Heart right ventricle (tissue), 16 donors: ENCODE data around the gene CDH13. TPM values are rescaled to one million over a fixed set of nuclear protein-coding genes. Genes with fewer than 3 reads are reported as not detected.

ENCODE experiments used
- ATAC-seq, 8 donors: fragments of 200-7000 bp; cut with Tn5 transposase; one replicate each; pipeline ENCODE4 v1.9.1; 2020; ENCODE audit warnings: mild to moderate bottlenecking in 8 of 8, moderate library complexity in 8 of 8, moderate number of reproducible peaks in 1 of 8
- DNase-seq, 2 donors: peaks; one replicate each; pipeline ENCODE4 v3.0.0-alpha.2; 2020
- H3K27ac ChIP-seq, 10 donors: fragments of 200-600 bp; sonication (generic) in 2 of 10; one replicate each; pipeline versions ENCODE4 v1.5.0 to v1.8.0; 2020 to 2022; ENCODE audit warnings: mild to moderate bottlenecking in 3 of 10
- H3K27me3 ChIP-seq, 7 donors: fragments of 200-600 bp; one replicate each; pipeline ENCODE4 v1.8.0; 2021 to 2022; ENCODE audit warnings: mild to moderate bottlenecking in 2 of 7
- H3K36me3 ChIP-seq, 9 donors: fragments of 200-600 bp; sonication (generic) in 1 of 9; one replicate each; pipeline versions ENCODE4 v1.5.0 to v1.8.0; 2020 to 2022; ENCODE audit warnings: mild to moderate bottlenecking in 2 of 9
- H3K4me1 ChIP-seq, 9 donors: fragments of 200-600 bp; sonication (generic) in 1 of 9; one replicate each; pipeline versions ENCODE4 v1.5.0 to v1.8.0; 2020 to 2022; ENCODE audit warnings: mild to moderate bottlenecking in 4 of 9
- H3K4me3 ChIP-seq, 10 donors: fragments of 200-600 bp; sonication (generic) in 2 of 10; one replicate each; pipeline versions ENCODE4 v1.5.0 to v1.8.0; 2020 to 2022; ENCODE audit warnings: mild to moderate bottlenecking in 7 of 10, moderate library complexity in 2 of 10
- H3K9me3 ChIP-seq, 11 donors: fragments of 200-600 bp in 10 of 11; sonication (generic) in 2 of 11; one replicate each; pipeline versions ENCODE4 v1.5.0 to v1.8.0; 2013 to 2022; ENCODE audit warnings: mild to moderate bottlenecking in 2 of 11, control low read depth in 1 of 11, moderate library complexity in 1 of 11
- CTCF ChIP-seq, 9 donors: fragments of 200-600 bp; sonication (generic) in 2 of 9; IDR thresholded peaks; one replicate each; pipeline versions ENCODE4 v1.5.0 to v1.8.0; 2021 to 2022; ENCODE audit warnings: antibody characterized with exemption in 9 of 9, mild to moderate bottlenecking in 5 of 9, moderate library complexity in 1 of 9
- WGBS, 2 donors: extraction: QIAGEN DNeasy Blood & Tissue Kit; methylation state at CpG; one replicate each; pipeline ENCODE4 v1.1.7; 2013; ENCODE audit warnings: inconsistent platforms in 1 of 2; 5-methylcytosine and 5-hydroxymethylcytosine counted together
- intact Hi-C, 10 donors: fragments of 100-400 bp; cut with DNase I; formaldehyde crosslinking; loops; one replicate each; pipeline versions ENCODE4 v1.11.1 to v1.14.2; 2022
- polyA plus RNA-seq, 2 donors: library from polyadenylated mRNA; stranded (reverse); fragments of 200-250 nt; gene quantifications; one replicate each; pipeline ENCODE4 v1.2.3, GENCODE V29; 2013
- total RNA-seq, 10 donors: library from RNA; stranded (reverse); fragmentation: NEBNext Ultra II Directional in 3 of 10; extraction: Animal tissue kit (Norgen Biotek cat#: 25700) in 3 of 10; gene quantifications; one replicate each; pipeline versions ENCODE4 v1.2.1 to v1.2.4, GENCODE V29; 2021 to 2023
- donor health status: Arrhythmogenic right ventricular cardiomyopathy.
- donor health status: ischemic (EF 13 %, LVEDD 7.1; RV severe dilation, severe dysfunction).
- donor health status: healthy with polysubstance abuse.
- donor health status: DM: no; HTN: yes; CAD: no.
- donor health status: DM: no; HTN: no; CAD: no.
- donor health status: ischemic (EF 25% LVEDD 6.9; RV normal size, moderate dysfunction).
- donor health status: ischemic (EF 25% LVEDD 5.7; RV mildly dilated, moderate dysfunction).
- donor health status: healthy.
- donor health status: DM: yes; HTN: yes; CAD: no.
- donor health status: Ischemic cardiomyopathy.
- donor health status: ischemic (EF 35%, LVEDD 5.7; RV mildly dilated, moderate dysfunction).
- donor health status: nonischemic (EF 11% LVEDD 7.7; RV severe dilation, severe dysfunction).
- donor health status: DM: yes; HTN: yes; CAD: no.
- donor health status: PGD.
- donor health status: ischemic (EF 29% LVEDD 5.4; RV normal size, mild dysfunction).
- donor health status: nonischemic (EF 23%, LVEDD 6.1; RV moderate dilation, normal function).

CDH13 gene
- total and polyA plus RNA-seq, 12 donors, result 15.5 to 221 (median 168) TPM

- intact Hi-C loops, result loop anchor here in 1 of 10 donors (10.0 kb wide), 1 partner anchor 607 kb away; no protein-coding TSS in a partner anchor
- H3K27ac ChIP-seq, result no peak overlapping the region
- peaks cover 0 to 7% (median 0%) of the 10 kb centered on the region in 11 donors for H3K9me3 ChIP-seq
- ATAC-seq (peak in 2 of 8 donors; percentile 48), DNase-seq (no peak)
- TF ChIP-seq CTCF (IDR thresholded peaks at IDR 0.05), result no peak
- 62 to 63% methylated on average over 6 of the region's 6 CpGs for WGBS, 2 donors
- H3K27me3 ChIP-seq, result no peaks in the 10 kb centered on the region
- H3K4me3 ChIP-seq, result no peak overlapping the region
- peaks cover 0 to 8% (median 0%) of the 10 kb centered on the region in 9 donors for H3K4me1 ChIP-seq
- no peaks in the 10 kb centered on the region for H3K36me3 ChIP-seq
Observed at GRCh38 chr16:83211711-83212110, 584.9 kb downstream of the CDH13 start.

- no peaks in the 10 kb centered on the region for H3K27me3 ChIP-seq
- H3K27ac ChIP-seq, result no peak overlapping the region
- ATAC-seq (peak in 2 of 8 donors; percentile 27 to 39), DNase-seq (no peak)
- H3K36me3 ChIP-seq, result peaks cover 0 to 3% (median 0%) of the 10 kb centered on the region in 9 donors
- peaks cover 0 to 8% (median 0%) of the 10 kb centered on the region in 9 donors for H3K4me1 ChIP-seq
- H3K4me3 ChIP-seq, result no peak overlapping the region
- WGBS, 2 donors, result 50 to 63% methylated on average over 5 of the region's 5 CpGs
- intact Hi-C loops, result loop anchor here in 1 of 10 donors (10.0 kb wide), 1 partner anchor 608 kb away; no protein-coding TSS in a partner anchor
- peaks cover 0 to 7% (median 0%) of the 10 kb centered on the region in 11 donors for H3K9me3 ChIP-seq
- TF ChIP-seq CTCF (IDR thresholded peaks at IDR 0.05), result no peak
Observed at GRCh38 chr16:83212301-83212841, 585.6 kb downstream of the CDH13 start.

- Histone ChIP-seq H3K36me3 (peaks cover 0 to 8% (median 0%) of the 10 kb centered on the region in 9 donors), H3K4me1 (peaks cover 0 to 8% (median 0%) of the 10 kb centered on the region in 9 donors), H3K27me3 (no peaks in the 10 kb centered on the region), H3K4me3 (no peak overlapping the region), H3K9me3 (peaks cover 0 to 7% (median 0%) of the 10 kb centered on the region in 11 donors), H3K27ac (no peak overlapping the region)
- ATAC-seq (no peak), DNase-seq (no peak)
- WGBS, 2 donors, result 95 to 97% methylated on average over 5 of the region's 5 CpGs
- no peak for TF ChIP-seq CTCF (IDR thresholded peaks at IDR 0.05)
- intact Hi-C loops, result loop anchor here in 2 of 10 donors (5.0 to 10.0 kb wide), 2 partner anchors 610 to 952 kb away; no protein-coding TSS in a partner anchor
Observed at GRCh38 chr16:83214671-83215070, 587.9 kb downstream of the CDH13 start.

GRCh38 chr16:83215406-83216001, 588.7 kb downstream of the CDH13 start:
- WGBS, 2 donors, result 46 to 49% methylated on average over 9 of the region's 9 CpGs
- ATAC-seq (no peak), DNase-seq (peak in 1 of 2 donors; percentile 18)
- no peak overlapping the region for H3K4me3 ChIP-seq
- no peak overlapping the region for H3K27ac ChIP-seq
- peaks cover 0 to 8% (median 0%) of the 10 kb centered on the region in 9 donors for H3K36me3 ChIP-seq
- TF ChIP-seq CTCF (IDR thresholded peaks at IDR 0.05), result peak; percentile 27 to 67 (median 43)
- no peaks in the 10 kb centered on the region for H3K27me3 ChIP-seq
- intact Hi-C loops, result loop anchor here in 2 of 10 donors (5.0 to 10.0 kb wide), 2 partner anchors 611 to 953 kb away; no protein-coding TSS in a partner anchor
- H3K4me1 ChIP-seq, result peaks cover 0 to 8% (median 0%) of the 10 kb centered on the region in 9 donors
- H3K9me3 ChIP-seq, result peaks cover 0 to 7% (median 0%) of the 10 kb centered on the region in 11 donors
